Measurements from ENCODE around the gene ZXDA. TPM values are rescaled to one million over a fixed set of nuclear protein-coding genes. Genes with fewer than 3 reads are reported as not detected.
"Not testable (repeated sequence)": the region's sequence is repeated elsewhere in the genome, so short reads cannot be mapped to it uniquely, and the experiment has no call there.

Gene ZXDA
- total RNA-seq, 2 donors from 2014 or later, result 1.9 TPM; not detected in 1

GRCh38 chrX:57915680-57916079 is 5.4 kb upstream of the ZXDA start:
- Histone ChIP-seq H3K27ac (ENCODE audit: low read depth, low read length) (no peak overlapping the region), H3K9ac (ENCODE audit: extremely low read depth, low read length, poor library complexity, severe bottlenecking) (no peak overlapping the region), H3K27me3 (ENCODE audit: control insufficient read depth, insufficient read depth, low read length, poor library complexity, severe bottlenecking) (no peaks in the 10 kb centered on the region), H3K36me3 (ENCODE audit: control insufficient read depth, insufficient read depth, low read length) (no peaks in the 10 kb centered on the region), H3K4me3 (ENCODE audit: low read length) (no peak overlapping the region), H3K4me1 (ENCODE audit: control insufficient read depth, insufficient read depth, low read length) (no peaks in the 10 kb centered on the region), H3K9me3 (ENCODE audit: control insufficient read depth, low read length) (no peaks in the 10 kb centered on the region)
- TF ChIP-seq, protein P1, sequence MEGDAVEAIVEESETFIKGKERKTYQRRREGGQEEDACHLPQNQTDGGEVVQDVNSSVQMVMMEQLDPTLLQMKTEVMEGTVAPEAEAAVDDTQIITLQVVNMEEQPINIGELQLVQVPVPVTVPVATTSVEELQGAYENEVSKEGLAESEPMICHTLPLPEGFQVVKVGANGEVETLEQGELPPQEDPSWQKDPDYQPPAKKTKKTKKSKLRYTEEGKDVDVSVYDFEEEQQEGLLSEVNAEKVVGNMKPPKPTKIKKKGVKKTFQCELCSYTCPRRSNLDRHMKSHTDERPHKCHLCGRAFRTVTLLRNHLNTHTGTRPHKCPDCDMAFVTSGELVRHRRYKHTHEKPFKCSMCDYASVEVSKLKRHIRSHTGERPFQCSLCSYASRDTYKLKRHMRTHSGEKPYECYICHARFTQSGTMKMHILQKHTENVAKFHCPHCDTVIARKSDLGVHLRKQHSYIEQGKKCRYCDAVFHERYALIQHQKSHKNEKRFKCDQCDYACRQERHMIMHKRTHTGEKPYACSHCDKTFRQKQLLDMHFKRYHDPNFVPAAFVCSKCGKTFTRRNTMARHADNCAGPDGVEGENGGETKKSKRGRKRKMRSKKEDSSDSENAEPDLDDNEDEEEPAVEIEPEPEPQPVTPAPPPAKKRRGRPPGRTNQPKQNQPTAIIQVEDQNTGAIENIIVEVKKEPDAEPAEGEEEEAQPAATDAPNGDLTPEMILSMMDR (conservative IDR thresholded peaks at IDR 0.05), result no peak
- peaks cover 4% of the 10 kb centered on the region for H3K4me1 Mint-ChIP-seq
- H3K36me3 Mint-ChIP-seq (ENCODE audit: low read depth), result no peaks in the 10 kb centered on the region
- DNase-seq, result no peak
- 86% methylated on average over 5 of the region's 5 CpGs; no CpG with 5 or more reads in 1 of the 2 experiments for WGBS, 2 experiments (ENCODE audit: insufficient coverage in 1 of 2, insufficient read length in 1 of 2)
- no peak overlapping the region for H3K27ac Mint-ChIP-seq
- H3K27me3 Mint-ChIP-seq (ENCODE audit: insufficient read depth), result no peaks in the 10 kb centered on the region
- peaks cover 68% of the 10 kb centered on the region for H3K9me3 Mint-ChIP-seq
- no peak overlapping the region for H3K4me3 Mint-ChIP-seq

DNA sequence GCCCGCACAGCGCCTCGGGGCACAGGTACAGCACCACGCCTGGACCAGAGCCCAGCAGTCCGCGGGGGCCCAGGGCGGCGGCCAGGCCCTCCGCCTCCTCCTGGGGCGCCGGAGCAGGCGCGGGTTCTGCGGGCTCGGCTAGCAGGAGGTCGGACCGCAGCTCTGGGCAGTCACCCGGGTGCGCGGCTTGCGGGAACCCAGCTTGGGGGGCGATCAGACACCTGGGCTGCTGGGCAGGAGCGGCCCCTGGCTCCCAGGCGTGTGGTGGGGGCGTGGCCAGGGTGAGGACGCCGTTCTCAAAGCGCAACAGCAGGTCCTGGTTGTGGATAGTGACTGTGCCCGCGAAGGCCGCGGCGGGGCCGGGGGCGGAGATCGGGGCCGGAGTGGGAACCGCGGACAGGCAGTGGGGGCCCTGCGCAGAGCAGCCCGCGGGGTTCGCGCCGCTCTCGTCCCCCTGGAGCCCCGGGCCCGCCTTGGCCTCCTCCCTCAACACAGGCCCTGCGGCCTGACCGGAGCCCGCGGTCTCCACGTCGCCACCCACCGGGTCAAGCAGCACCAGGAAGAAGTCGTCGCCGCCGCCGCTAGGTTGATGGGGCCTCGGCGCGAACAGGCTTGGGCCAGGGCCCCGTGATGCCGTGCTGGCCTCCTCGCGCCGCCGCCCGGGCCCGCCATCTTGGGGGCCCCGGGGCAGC is 517 bp downstream of the ZXDA start:
- Mint-ChIP-seq H3K4me3 (peak overlapping the region; percentile 47), H3K9me3 (peaks cover 48% of the 10 kb centered on the region)
- not testable (repeated sequence) for H3K4me1 Mint-ChIP-seq; H3K9me3 ChIP-seq (ENCODE audit: control insufficient read depth, low read length); H3K36me3 Mint-ChIP-seq (ENCODE audit: low read depth); H3K9ac ChIP-seq (ENCODE audit: extremely low read depth, low read length, poor library complexity, severe bottlenecking); H3K4me3 ChIP-seq (ENCODE audit: low read length); H3K27me3 Mint-ChIP-seq (ENCODE audit: insufficient read depth); H3K27ac Mint-ChIP-seq; H3K27ac ChIP-seq (ENCODE audit: low read depth, low read length); DNase-seq; H3K36me3 ChIP-seq (ENCODE audit: control insufficient read depth, insufficient read depth, low read length); H3K27me3 ChIP-seq (ENCODE audit: control insufficient read depth, insufficient read depth, low read length, poor library complexity, severe bottlenecking); H3K4me1 ChIP-seq (ENCODE audit: control insufficient read depth, insufficient read depth, low read length)
- 80% methylated on average over 38 of the region's 72 CpGs; no CpG with 5 or more reads in 1 of the 2 experiments for WGBS, 2 experiments (ENCODE audit: insufficient coverage in 1 of 2, insufficient read length in 1 of 2)

DNA sequence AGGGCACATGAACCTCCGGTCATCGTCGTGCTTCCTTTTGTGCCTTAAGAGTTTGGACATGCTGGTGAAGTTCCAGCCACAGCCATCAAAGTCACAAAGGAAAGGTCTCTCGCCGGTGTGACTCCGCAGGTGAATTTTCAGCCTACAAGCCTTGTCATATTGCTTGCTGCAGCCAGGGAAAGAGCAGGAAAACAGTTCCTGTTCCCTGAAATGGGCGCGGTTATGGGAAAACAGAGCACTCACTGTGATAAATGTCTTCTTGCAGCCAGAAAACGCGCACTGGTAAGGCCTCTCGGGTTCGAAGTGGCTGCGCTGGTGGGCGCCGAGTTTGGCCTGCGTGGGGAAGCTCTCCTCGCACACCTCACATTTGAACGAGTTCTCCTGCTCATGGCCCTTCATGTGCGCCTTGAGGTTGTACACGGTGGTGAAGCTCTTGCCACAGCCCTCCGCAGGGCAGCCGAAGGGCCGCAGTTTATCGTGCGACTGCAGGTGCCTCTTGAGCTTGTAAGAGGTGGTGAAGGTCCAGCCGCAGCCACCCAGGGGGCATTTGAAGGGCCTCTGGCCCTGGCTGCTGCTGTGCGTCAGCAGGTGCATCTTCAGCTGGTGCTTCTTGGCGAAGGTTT is 1.2 kb downstream of the ZXDA start:
- H3K9me3 ChIP-seq (ENCODE audit: control insufficient read depth, low read length); H3K27ac ChIP-seq (ENCODE audit: low read depth, low read length); H3K27ac Mint-ChIP-seq; H3K4me1 ChIP-seq (ENCODE audit: control insufficient read depth, insufficient read depth, low read length); H3K9ac ChIP-seq (ENCODE audit: extremely low read depth, low read length, poor library complexity, severe bottlenecking); DNase-seq; H3K36me3 ChIP-seq (ENCODE audit: control insufficient read depth, insufficient read depth, low read length); H3K4me3 ChIP-seq (ENCODE audit: low read length); H3K27me3 Mint-ChIP-seq (ENCODE audit: insufficient read depth); H3K36me3 Mint-ChIP-seq (ENCODE audit: low read depth); H3K4me1 Mint-ChIP-seq; H3K27me3 ChIP-seq (ENCODE audit: control insufficient read depth, insufficient read depth, low read length, poor library complexity, severe bottlenecking): not testable (repeated sequence)
- Mint-ChIP-seq H3K9me3 (peaks cover 42% of the 10 kb centered on the region), H3K4me3 (peak overlapping the region; percentile 47)
- WGBS, 2 experiments (ENCODE audit: insufficient coverage in 1 of 2, insufficient read length in 1 of 2), result 90 to 91% methylated on average over 5 to 28 of the region's 28 CpGs

DNA sequence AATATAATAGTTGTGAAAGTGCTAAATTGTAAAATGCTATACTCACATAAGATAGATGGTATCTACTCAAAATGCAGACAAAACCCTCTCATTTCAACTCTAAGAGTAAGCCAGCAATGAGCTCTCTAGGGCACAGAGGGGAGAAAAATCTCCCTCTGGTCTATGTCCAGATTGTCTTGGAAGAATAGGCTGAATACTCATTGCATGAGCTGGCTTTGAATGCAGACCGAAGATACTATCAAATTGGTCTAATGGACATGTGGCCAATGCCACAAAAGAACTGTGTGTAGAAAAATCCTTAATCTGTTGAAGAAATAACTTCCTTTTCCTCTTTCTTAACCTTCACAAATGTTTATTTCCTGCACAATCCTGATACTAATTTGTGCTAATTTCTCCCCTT is 3.5 kb downstream of the ZXDA start:
- 91% methylated on average over 1 of the region's 1 CpG; no CpG with 5 or more reads in 1 of the 2 experiments for WGBS, 2 experiments (ENCODE audit: insufficient coverage in 1 of 2, insufficient read length in 1 of 2)

More for the DNA sequence above, 3.5 kb downstream of the ZXDA start:
- H3K4me3 ChIP-seq (ENCODE audit: low read length), result no peak overlapping the region
- no peak overlapping the region for H3K27ac Mint-ChIP-seq
- no peak overlapping the region for H3K4me3 Mint-ChIP-seq
- peaks cover 29% of the 10 kb centered on the region for H3K9me3 Mint-ChIP-seq
- H3K4me1 Mint-ChIP-seq, result peaks cover 6% of the 10 kb centered on the region
- H3K9me3 ChIP-seq (ENCODE audit: control insufficient read depth, low read length), result peaks cover 8% of the 10 kb centered on the region
- H3K27me3 ChIP-seq (ENCODE audit: control insufficient read depth, insufficient read depth, low read length, poor library complexity, severe bottlenecking), result no peaks in the 10 kb centered on the region
- TF ChIP-seq, protein P1 (conservative IDR thresholded peaks at IDR 0.05), result no peak
- H3K9ac ChIP-seq (ENCODE audit: extremely low read depth, low read length, poor library complexity, severe bottlenecking), result no peak overlapping the region
- H3K27ac ChIP-seq (ENCODE audit: low read depth, low read length), result no peak overlapping the region
- H3K36me3 Mint-ChIP-seq (ENCODE audit: low read depth), result no peaks in the 10 kb centered on the region
- H3K4me1 ChIP-seq (ENCODE audit: control insufficient read depth, insufficient read depth, low read length), result no peaks in the 10 kb centered on the region
- no peaks in the 10 kb centered on the region for H3K27me3 Mint-ChIP-seq (ENCODE audit: insufficient read depth)
- no peaks in the 10 kb centered on the region for H3K36me3 ChIP-seq (ENCODE audit: control insufficient read depth, insufficient read depth, low read length)
- no peak for DNase-seq

Measured in endodermal cell (in vitro differentiated cells).